Placental epithelial cell (primary cell): ENCODE data around the gene CFAP53. TPM values are rescaled to one million over a fixed set of nuclear protein-coding genes. Genes with fewer than 3 reads are reported as not detected.

Experiments used
- small RNA-seq: library from RNA; depleted of rRNA; stranded (forward); fragments of <200 nt; gene quantifications from one replicate; pipeline ENCODE3, GENCODE V24; 2012
- total RNA-seq: library from RNA; depleted of rRNA; stranded (reverse); fragments of >200 nt; gene quantifications from 2 replicates; pipeline ENCODE4 v1.2.3, GENCODE V29; 2012

The CFAP53 gene
- 0.43 and 1.2 TPM in 2 replicates for total RNA-seq

GRCh38 chr18:50266248-50266704, at the start of gene CFAP53:
TSS of gene CFAP53 (minus strand) at chr18:50266495. CDS start at chr18:50266404, 91 bp downstream.

GRCh38 chr18:50287441-50288347, 21.4 kb upstream of the CFAP53 start, which contains the start of gene CXXC1:
TSS of gene CXXC1 (minus strand) at chr18:50287692. CDS start at chr18:50287589, 103 bp downstream.

GRCh38 chr18:50281295-50281971, 15.1 kb upstream of the CFAP53 start, which contains the start of gene MBD1:
TSS of gene MBD1 (minus strand) at chr18:50281523. CDS start at chr18:50279992, 1,531 bp downstream.

GRCh38 chr18:50194631-50195532, 71.4 kb downstream of the CFAP53 start, which contains the start of gene MYO5B:
TSS of gene MYO5B (minus strand) at chr18:50195147. CDS start at chr18:50194793, 354 bp downstream.

Small RNA genes within 50 kb of the gene (small RNA-seq; reads per million reads assigned to genes)
- gene RN7SL310P: not detected

Other genes starting within 250 kb of the CFAP53 start
- gene MYO5B, start 71.3 kb downstream of the CFAP53 start, total RNA-seq: 20.7 and 33.8 TPM in 2 replicates
- 67.5 and 88.8 TPM in 2 replicates for gene MBD1, start 15.0 kb upstream of the CFAP53 start, total RNA-seq
- gene CXXC1, start 21.2 kb upstream of the CFAP53 start, total RNA-seq: 40.4 and 70.2 TPM in 2 replicates
- gene SKA1, start 108.6 kb upstream of the CFAP53 start, total RNA-seq: 2.7 and 4.8 TPM in 2 replicates